ENCODE data around the gene PLEKHN1.

GRCh38 chr1:952603-953002, 13.7 kb upstream of the PLEKHN1 start:
- TF ChIP-seq EZH2phosphoT487 (IDR thresholded peaks at IDR 0.05; ENCODE audit: insufficient read depth, low read depth) = no peak
- no peak for TF ChIP-seq EZH2 (IDR thresholded peaks at IDR 0.05; ENCODE audit: insufficient read depth, poor library complexity, severe bottlenecking)
